ENCODE results near the gene RRP15. TPM values are rescaled to one million over a fixed set of nuclear protein-coding genes. Genes with fewer than 3 reads are reported as not detected.

Gene RRP15
- total and polyA plus RNA-seq, 2 of the 13 experiments (the other 11 are each of a cell fraction or from before 2014, with no cell fraction given), result 2.1 to 37.5 TPM

DNA sequence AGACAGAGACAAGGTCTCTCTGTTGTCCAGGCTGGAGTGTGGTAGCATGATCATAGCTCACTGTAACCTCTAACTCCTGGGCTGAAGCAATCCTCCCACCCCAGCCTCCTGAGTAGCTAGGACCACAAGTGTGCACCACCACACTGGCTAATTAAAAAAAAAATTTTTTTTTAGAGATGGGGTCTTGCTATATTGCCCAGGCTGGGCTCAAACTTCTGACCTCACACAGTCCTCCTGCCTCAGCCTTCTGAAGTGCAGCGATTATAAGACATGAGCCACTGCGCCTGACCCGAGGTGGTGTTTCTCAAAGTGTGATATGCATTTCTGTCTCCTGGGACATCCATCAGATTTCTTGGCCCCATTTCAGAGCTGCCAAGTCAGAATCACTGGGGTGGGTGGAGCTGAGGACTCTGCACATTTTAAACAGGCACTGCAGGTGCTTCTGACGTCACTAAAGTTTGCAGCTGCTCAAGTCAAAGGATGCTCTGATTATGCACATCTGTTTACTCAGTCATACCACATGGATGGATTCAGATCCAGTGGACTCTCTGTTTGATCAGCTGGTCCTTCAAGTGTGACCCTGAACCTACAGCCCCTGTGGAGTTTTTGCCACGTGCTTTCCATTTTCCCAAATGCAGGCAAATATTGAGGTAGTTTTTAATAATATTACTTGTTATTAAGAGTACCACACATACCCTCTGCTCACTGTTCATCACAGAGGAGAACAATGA is 81.4 kb downstream of the RRP15 start (continued):
- TF ChIP-seq, protein P1, sequence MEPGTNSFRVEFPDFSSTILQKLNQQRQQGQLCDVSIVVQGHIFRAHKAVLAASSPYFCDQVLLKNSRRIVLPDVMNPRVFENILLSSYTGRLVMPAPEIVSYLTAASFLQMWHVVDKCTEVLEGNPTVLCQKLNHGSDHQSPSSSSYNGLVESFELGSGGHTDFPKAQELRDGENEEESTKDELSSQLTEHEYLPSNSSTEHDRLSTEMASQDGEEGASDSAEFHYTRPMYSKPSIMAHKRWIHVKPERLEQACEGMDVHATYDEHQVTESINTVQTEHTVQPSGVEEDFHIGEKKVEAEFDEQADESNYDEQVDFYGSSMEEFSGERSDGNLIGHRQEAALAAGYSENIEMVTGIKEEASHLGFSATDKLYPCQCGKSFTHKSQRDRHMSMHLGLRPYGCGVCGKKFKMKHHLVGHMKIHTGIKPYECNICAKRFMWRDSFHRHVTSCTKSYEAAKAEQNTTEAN (CRISPR knock-in tag; conservative IDR thresholded peaks at IDR 0.05), result no peak
- TF ChIP-seq ZMAT3 (CRISPR knock-in tag; conservative IDR thresholded peaks at IDR 0.05) (no peak), ZNF75D (CRISPR knock-in tag; IDR thresholded peaks at IDR 0.05; ENCODE audit: borderline replicate concordance) (no peak), TEAD3 (CRISPR knock-in tag; optimal IDR thresholded peaks at IDR 0.05; ENCODE audit: borderline replicate concordance) (peak; percentile 74), CHCHD3 (CRISPR knock-in tag; IDR thresholded peaks at IDR 0.05) (no peak), POLR2AphosphoS5 (IDR thresholded peaks at IDR 0.05; ENCODE audit: low read depth, low read length) (no peak), TBX3 (IDR thresholded peaks at IDR 0.05; ENCODE audit: borderline replicate concordance) (0 out of 2 replicates have a peak, but pooled peaks have one; percentile 14), ZNF431 (CRISPR knock-in tag; IDR thresholded peaks at IDR 0.05; ENCODE audit: borderline replicate concordance, low read depth) (no peak), ZNF17 (CRISPR knock-in tag; IDR thresholded peaks at IDR 0.05) (no peak), ZNF101 (CRISPR knock-in tag; IDR thresholded peaks at IDR 0.05; ENCODE audit: borderline replicate concordance, low read depth) (no peak), HNF4A (CRISPR knock-in tag; IDR thresholded peaks at IDR 0.05) (peak; percentile 76), SIX1 (CRISPR knock-in tag; IDR thresholded peaks at IDR 0.05; ENCODE audit: borderline replicate concordance) (no peak), ZNF205 (CRISPR knock-in tag; IDR thresholded peaks at IDR 0.05) (no peak), MEF2D (CRISPR knock-in tag; IDR thresholded peaks at IDR 0.05) (no peak), ZNF598 (CRISPR knock-in tag; IDR thresholded peaks at IDR 0.05; ENCODE audit: borderline replicate concordance) (no peak)
- TF ChIP-seq, protein P2, sequence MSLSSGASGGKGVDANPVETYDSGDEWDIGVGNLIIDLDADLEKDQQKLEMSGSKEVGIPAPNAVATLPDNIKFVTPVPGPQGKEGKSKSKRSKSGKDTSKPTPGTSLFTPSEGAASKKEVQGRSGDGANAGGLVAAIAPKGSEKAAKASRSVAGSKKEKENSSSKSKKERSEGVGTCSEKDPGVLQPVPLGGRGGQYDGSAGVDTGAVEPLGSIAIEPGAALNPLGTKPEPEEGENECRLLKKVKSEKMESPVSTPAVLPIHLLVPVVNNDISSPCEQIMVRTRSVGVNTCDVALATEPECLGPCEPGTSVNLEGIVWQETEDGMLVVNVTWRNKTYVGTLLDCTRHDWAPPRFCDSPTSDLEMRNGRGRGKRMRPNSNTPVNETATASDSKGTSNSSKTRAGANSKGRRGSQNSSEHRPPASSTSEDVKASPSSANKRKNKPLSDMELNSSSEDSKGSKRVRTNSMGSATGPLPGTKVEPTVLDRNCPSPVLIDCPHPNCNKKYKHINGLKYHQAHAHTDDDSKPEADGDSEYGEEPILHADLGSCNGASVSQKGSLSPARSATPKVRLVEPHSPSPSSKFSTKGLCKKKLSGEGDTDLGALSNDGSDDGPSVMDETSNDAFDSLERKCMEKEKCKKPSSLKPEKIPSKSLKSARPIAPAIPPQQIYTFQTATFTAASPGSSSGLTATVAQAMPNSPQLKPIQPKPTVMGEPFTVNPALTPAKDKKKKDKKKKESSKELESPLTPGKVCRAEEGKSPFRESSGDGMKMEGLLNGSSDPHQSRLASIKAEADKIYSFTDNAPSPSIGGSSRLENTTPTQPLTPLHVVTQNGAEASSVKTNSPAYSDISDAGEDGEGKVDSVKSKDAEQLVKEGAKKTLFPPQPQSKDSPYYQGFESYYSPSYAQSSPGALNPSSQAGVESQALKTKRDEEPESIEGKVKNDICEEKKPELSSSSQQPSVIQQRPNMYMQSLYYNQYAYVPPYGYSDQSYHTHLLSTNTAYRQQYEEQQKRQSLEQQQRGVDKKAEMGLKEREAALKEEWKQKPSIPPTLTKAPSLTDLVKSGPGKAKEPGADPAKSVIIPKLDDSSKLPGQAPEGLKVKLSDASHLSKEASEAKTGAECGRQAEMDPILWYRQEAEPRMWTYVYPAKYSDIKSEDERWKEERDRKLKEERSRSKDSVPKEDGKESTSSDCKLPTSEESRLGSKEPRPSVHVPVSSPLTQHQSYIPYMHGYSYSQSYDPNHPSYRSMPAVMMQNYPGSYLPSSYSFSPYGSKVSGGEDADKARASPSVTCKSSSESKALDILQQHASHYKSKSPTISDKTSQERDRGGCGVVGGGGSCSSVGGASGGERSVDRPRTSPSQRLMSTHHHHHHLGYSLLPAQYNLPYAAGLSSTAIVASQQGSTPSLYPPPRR (CRISPR knock-in tag; IDR thresholded peaks at IDR 0.05; ENCODE audit: borderline replicate concordance), result no peak; the same call in 1 of the 2 replicates
- TF ChIP-seq, protein P3, sequence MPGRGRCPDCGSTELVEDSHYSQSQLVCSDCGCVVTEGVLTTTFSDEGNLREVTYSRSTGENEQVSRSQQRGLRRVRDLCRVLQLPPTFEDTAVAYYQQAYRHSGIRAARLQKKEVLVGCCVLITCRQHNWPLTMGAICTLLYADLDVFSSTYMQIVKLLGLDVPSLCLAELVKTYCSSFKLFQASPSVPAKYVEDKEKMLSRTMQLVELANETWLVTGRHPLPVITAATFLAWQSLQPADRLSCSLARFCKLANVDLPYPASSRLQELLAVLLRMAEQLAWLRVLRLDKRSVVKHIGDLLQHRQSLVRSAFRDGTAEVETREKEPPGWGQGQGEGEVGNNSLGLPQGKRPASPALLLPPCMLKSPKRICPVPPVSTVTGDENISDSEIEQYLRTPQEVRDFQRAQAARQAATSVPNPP (CRISPR knock-in tag; IDR thresholded peaks at IDR 0.05), result no peak
- TF ChIP-seq, protein P4, sequence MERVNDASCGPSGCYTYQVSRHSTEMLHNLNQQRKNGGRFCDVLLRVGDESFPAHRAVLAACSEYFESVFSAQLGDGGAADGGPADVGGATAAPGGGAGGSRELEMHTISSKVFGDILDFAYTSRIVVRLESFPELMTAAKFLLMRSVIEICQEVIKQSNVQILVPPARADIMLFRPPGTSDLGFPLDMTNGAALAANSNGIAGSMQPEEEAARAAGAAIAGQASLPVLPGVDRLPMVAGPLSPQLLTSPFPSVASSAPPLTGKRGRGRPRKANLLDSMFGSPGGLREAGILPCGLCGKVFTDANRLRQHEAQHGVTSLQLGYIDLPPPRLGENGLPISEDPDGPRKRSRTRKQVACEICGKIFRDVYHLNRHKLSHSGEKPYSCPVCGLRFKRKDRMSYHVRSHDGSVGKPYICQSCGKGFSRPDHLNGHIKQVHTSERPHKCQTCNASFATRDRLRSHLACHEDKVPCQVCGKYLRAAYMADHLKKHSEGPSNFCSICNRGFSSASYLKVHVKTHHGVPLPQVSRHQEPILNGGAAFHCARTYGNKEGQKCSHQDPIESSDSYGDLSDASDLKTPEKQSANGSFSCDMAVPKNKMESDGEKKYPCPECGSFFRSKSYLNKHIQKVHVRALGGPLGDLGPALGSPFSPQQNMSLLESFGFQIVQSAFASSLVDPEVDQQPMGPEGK (CRISPR knock-in tag; IDR thresholded peaks at IDR 0.05), result no peak

Data from HepG2 (cell line).